ENCODE results near the gene AKR7A3. TPM values are rescaled to one million over a fixed set of nuclear protein-coding genes. Genes with fewer than 3 reads are reported as not detected.

AKR7A3 gene
- total and polyA plus RNA-seq, 4 donors: 0.23 to 69.6 (median 55.0) TPM

GRCh38 chr1:19321071-19321470 lies 32.5 kb upstream of the AKR7A3 start:
- no peak overlapping the region for H3K4me3 ChIP-seq (ENCODE audit: low read depth in 1 of 3, low read length in 3 of 3)
- no peaks in the 10 kb centered on the region for H3K27me3 ChIP-seq (ENCODE audit: control insufficient read depth in 4 of 4, insufficient read depth in 4 of 4, low read length in 3 of 4)
- H3K36me3 ChIP-seq (ENCODE audit: control insufficient read depth in 4 of 4, insufficient read depth in 3 of 4, low read depth in 1 of 4, low read length in 3 of 4): peaks cover 8 to 37% (median 15%) of the 10 kb centered on the region in 4 donors
- H3K4me1 ChIP-seq (ENCODE audit: control insufficient read depth in 4 of 4, insufficient read depth in 4 of 4, low read length in 3 of 4): peaks cover 0 to 3% (median 0%) of the 10 kb centered on the region in 4 donors
- no peak for DNase-seq (ENCODE audit: low spot score)
- H3K9ac ChIP-seq (ENCODE audit: low read depth in 1 of 2, low read length in 2 of 2): no peak overlapping the region
- H3K27ac ChIP-seq (ENCODE audit: low read depth in 1 of 2, low read length in 2 of 2): no peak overlapping the region
- H3K9me3 ChIP-seq (ENCODE audit: control insufficient read depth in 4 of 4, low read length in 3 of 4): no peaks in the 10 kb centered on the region
- no peak for TF ChIP-seq CTCF (IDR thresholded peaks at IDR 0.05; ENCODE audit: low read depth, low read length, missing input control)
- no peak for TF ChIP-seq TAF1 (conservative IDR thresholded peaks at IDR 0.05)
- TF ChIP-seq JUND (IDR thresholded peaks at IDR 0.05): no peak
- TF ChIP-seq FOXA1 (IDR thresholded peaks at IDR 0.05): no peak
- no peak for TF ChIP-seq YY1 (IDR thresholded peaks at IDR 0.05)
- no peak for TF ChIP-seq GABPA (IDR thresholded peaks at IDR 0.05 in 1 of 2, conservative IDR thresholded peaks at IDR 0.05 in 1 of 2)
- TF ChIP-seq HNF4A (conservative IDR thresholded peaks at IDR 0.05): no peak
- TF ChIP-seq ATF3 (IDR thresholded peaks at IDR 0.05): no peak
- no peak for TF ChIP-seq FOXA2 (IDR thresholded peaks at IDR 0.05)
- no peak for TF ChIP-seq REST (IDR thresholded peaks at IDR 0.05)
- no peak for TF ChIP-seq MAX (IDR thresholded peaks at IDR 0.05)
- TF ChIP-seq SP1 (IDR thresholded peaks at IDR 0.05): no peak
- 93% methylated on average over 3 of the region's 3 CpGs for WGBS

GRCh38 chr1:19319196-19319595 lies 30.6 kb upstream of the AKR7A3 start:
- Histone ChIP-seq H3K36me3 (ENCODE audit: control insufficient read depth in 4 of 4, insufficient read depth in 3 of 4, low read depth in 1 of 4, low read length in 3 of 4) (peaks cover 4 to 20% (median 11%) of the 10 kb centered on the region in 4 donors), H3K27ac (ENCODE audit: low read depth in 1 of 2, low read length in 2 of 2) (no peak overlapping the region), H3K9me3 (ENCODE audit: control insufficient read depth in 4 of 4, low read length in 3 of 4) (no peaks in the 10 kb centered on the region), H3K27me3 (ENCODE audit: control insufficient read depth in 4 of 4, insufficient read depth in 4 of 4, low read length in 3 of 4) (no peaks in the 10 kb centered on the region), H3K9ac (ENCODE audit: low read depth in 1 of 2, low read length in 2 of 2) (no peak overlapping the region), H3K4me1 (ENCODE audit: control insufficient read depth in 4 of 4, insufficient read depth in 4 of 4, low read length in 3 of 4) (peaks cover 0 to 6% (median 1%) of the 10 kb centered on the region in 4 donors), H3K4me3 (ENCODE audit: low read depth in 1 of 3, low read length in 3 of 3) (no peak overlapping the region)
- no peak for DNase-seq (ENCODE audit: low spot score)
- WGBS: 88% methylated on average over 3 of the region's 3 CpGs
- TF ChIP-seq YY1 (IDR thresholded peaks at IDR 0.05) (no peak), GABPA (IDR thresholded peaks at IDR 0.05 in 1 of 2, conservative IDR thresholded peaks at IDR 0.05 in 1 of 2) (no peak), RAD21 (IDR thresholded peaks at IDR 0.05) (no peak), RXRA (IDR thresholded peaks at IDR 0.05) (no peak), EGR1 (IDR thresholded peaks at IDR 0.05; ENCODE audit: low read depth in 2 of 2) (no peak), JUND (IDR thresholded peaks at IDR 0.05) (no peak), SP1 (IDR thresholded peaks at IDR 0.05) (no peak), NR2F2 (IDR thresholded peaks at IDR 0.05) (no peak), ZBTB33 (IDR thresholded peaks at IDR 0.05) (no peak), MAX (IDR thresholded peaks at IDR 0.05) (no peak), ATF3 (IDR thresholded peaks at IDR 0.05) (no peak), FOXA1 (IDR thresholded peaks at IDR 0.05) (no peak), HNF4A (conservative IDR thresholded peaks at IDR 0.05) (no peak)

All from liver (tissue), 9 donors.